HG03469 (cell line): ENCODE data around the gene ESR2.
A peak's percentile ranks its signal among the peaks of the same experiment; 100 is the strongest.

Experiments used
- ATAC-seq: cut with Tn5 transposase; IDR thresholded peaks from one replicate; pipeline ENCODE4 v1.9.1; 2021; ENCODE audit warnings: mild to moderate bottlenecking, moderate library complexity, moderate number of reproducible peaks; ENCODE audit not compliant: unreplicated experiment

ESR2 gene

GRCh38 chr14:64266239-64266638 lies 27.9 kb downstream of the ESR2 start:
- no peak for ATAC-seq

- ATAC-seq = no peak
These were observed 28.9 kb downstream of the ESR2 start for GRCh38 chr14:64265222-64265621.

- ATAC-seq = no peak
These were observed 33.8 kb downstream of the ESR2 start for GRCh38 chr14:64260418-64260817.

- ATAC-seq = no peak
These were observed 38.4 kb downstream of the ESR2 start for GRCh38 chr14:64255756-64256155.

GRCh38 chr14:64253672-64254071 lies 40.5 kb downstream of the ESR2 start:
- ATAC-seq = no peak

GRCh38 chr14:64249363-64249762 lies 44.8 kb downstream of the ESR2 start:
- ATAC-seq = no peak

DNA sequence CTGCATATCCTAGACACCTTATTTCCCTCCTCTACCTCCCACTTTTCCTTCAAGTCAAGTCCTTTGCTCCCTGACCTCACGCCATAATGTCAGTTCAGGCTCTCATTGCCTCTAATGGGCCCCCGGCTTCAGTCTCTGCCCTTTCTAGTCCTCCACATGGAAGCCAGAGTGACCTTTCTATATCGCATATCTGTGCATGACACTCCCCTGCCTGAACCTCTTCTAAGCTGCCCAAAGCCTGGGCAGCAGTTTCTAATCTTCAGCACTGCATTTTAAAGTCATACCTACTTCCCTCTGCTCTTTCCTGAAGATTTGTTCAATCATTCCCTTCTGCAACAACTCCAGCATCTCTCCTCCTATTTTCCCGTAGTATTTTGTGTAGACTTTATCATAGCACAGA lies 45.5 kb downstream of the ESR2 start:
- ATAC-seq = no peak

GRCh38 chr14:64247195-64247594 lies 47.0 kb downstream of the ESR2 start:
- no peak for ATAC-seq

GRCh38 chr14:64246688-64247087 lies 47.5 kb downstream of the ESR2 start:
- ATAC-seq = no peak

- no peak for ATAC-seq
These were observed 48.7 kb downstream of the ESR2 start for GRCh38 chr14:64245491-64245890.

DNA sequence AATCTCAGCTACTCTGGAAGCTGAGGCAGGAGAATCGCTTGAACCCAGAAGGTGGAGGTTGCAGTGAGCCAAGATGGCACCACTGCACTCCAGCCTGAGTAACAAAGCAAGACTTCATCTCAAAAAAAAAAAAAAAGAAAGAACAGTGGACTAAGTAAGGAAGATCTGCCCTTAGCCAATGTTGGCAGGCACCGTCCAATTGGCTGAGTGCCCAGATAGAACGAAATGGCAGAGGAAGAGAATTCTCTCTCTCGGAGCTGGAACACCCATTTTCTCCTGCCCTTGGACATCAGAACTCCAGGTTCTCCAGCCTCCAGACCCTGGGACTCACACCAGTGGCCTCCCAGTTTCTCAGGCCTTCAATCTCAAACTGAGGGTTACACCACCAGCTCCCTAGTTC lies 49.9 kb downstream of the ESR2 start:
- no peak for ATAC-seq

DNA sequence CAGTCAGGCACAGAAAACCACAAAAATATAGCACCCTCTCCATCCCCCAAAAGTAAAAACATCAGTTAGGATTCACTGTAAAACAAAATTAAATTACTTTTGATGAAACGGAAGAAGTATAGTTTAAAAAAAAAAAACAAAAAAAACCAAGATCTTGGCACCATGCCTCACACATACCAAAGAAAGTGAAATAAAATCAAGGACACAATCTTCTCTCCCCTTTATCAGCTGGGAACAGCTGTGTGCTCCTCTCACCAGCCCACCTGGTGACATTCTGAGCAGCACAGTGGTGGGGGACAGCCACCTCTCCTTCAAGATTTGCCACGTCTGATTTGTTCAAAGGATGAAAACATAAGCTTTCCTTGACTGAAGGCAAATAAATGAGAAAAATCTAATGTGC lies 55.5 kb downstream of the ESR2 start:
- no peak for ATAC-seq

DNA sequence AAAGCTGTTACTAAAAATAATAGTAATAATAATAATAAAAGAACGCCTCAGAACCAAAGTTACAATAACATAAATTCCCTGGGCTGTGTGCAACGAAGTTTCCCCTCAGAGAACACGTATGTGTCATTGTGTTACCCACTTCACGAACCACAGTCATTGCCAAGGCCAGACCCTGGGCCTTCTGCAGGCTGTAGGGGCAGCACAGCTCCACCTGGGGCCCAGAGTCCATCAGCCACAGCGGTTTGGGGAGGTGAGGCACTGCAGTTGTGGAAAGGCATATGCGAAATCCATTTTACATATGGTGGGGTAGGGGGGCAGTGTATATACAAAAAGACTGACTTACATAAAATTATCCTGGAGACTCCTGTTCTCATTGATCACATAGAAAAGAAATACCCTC lies 56.1 kb downstream of the ESR2 start:
- no peak for ATAC-seq

- peak; percentile 60 for ATAC-seq
These were observed 58.2 kb downstream of the ESR2 start for GRCh38 chr14:64235652-64236640.

DNA sequence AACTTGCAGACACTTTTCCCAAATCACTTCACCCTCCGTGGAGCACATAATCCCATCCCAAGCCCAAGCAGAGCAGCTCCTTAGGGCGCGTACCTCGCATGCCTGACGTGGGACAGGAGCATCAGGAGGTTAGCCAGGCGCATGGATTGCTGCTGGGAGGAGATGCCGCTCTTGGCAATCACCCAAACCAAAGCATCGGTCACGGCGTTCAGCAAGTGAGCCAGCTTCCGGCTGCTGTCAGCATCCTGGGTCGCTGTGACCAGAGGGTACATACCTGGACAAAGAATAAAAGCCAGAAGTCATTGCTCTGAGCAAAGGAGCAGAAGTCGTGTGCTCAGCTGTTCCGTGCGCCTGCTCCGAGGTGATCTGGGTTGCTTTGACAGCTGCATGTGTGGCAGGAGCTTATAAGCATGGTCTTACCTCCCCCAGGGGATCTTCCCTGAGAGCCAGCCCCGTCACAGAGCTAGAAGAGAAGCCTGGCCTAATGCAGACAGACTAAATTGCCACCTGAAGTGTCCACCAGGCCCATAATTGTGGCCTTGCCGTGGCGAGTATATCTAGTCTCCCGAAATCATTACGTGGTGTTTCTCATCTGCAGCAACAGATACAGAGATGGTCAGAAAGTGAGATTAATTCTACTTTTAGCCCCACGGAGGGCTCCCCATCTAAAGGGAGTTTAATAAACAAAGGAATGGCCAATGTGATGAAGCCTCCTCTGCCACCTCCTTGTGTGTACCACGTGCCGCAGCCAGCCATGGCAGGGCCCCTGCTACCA lies 59.1 kb downstream of the ESR2 start:
- ATAC-seq = peak; percentile 1

GRCh38 chr14:64233531-64234190 lies 60.5 kb downstream of the ESR2 start:
- no peak for ATAC-seq

DNA sequence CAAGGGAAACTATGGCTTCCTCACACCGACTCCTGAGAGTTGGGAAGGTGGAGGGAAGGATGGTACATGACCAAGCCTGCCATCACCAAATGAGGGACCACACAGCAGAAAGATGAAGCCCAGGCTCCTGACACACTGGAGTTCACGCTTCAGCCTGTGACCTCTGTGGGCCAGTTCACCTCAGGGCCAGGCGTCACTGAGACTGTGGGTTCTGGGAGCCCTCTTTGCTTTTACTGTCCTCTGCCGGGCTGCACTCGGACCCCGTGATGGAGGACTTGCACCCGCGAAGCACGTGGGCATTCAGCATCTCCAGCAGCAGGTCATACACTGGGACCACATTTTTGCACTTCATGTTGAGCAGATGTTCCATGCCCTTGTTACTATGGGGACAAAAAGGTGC lies 61.2 kb downstream of the ESR2 start:
- no peak for ATAC-seq

DNA sequence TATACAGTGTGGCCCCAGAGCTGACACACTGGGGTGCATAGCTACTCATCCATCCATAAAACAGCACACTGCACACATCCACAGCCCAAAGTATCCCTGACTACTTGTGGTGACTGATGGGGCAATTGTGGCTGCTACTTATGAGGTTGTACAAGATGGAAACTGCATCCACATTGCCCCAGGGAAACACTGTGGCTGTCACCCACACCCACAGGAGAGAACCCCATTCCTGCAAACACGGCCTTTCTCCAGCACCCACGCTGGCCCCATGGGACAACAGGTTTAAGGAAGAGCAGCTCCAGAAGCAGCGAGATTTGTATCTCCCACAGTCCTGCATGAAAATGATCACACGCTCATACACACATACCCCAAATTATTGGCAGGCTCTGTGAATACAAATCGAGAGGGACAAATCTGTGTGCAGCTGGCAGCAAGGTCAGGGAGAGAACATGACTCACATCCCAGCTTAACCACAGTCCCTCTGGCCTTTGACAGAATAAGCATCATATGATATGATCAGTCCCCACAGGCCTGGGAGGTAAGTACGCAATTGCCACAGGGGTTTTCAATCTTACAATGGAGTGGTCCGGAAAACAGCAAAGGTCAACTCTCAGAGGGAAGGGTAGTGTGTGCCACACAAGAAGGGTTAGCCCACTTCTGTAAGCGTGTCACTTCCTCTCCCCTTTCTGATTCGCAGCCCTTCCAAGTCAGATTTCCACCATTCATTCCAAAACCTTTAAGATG lies 61.9 kb downstream of the ESR2 start:
- ATAC-seq = peak; percentile 27

DNA sequence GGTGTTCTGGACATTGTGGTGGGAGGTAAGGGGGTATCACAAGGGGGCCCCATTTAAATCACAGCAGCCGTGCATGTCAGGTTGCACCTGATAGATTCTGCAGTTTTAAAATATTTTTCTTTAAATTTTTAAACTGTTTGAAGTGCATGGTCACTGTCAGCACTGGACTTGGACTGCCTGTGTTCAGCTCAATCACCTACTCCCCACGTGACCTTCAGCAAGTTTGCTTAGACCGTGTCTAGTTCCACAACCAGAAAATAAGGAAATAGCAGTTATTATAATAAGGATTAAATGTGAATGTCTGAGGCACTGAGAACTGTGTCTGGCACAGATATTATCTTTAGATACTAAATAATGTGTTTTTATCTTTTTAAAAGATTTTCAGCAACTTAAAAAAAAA lies 64.7 kb downstream of the ESR2 start:
- ATAC-seq = no peak

DNA sequence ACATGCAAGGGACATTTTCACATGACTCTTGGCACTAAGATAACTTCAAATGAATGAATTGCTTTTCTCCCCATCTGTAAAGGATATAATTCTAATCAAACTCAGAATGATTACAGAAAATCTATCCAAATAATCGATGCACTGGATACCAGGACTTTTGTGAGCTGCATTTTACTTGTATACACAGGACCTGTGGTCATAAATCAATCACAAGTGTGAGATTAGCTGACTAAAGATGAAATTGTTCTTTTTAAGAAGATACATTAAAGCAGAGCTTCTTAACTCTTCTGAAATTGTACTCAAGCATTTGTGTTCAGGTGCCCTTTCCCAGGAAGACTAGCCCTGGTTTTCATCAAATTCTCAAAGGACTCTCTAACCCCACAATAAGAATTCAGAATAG lies 66.3 kb downstream of the ESR2 start:
- ATAC-seq = no peak
